HepG2 (cell line): Measurements from ENCODE around the gene ARHGEF16. TPM values are rescaled to one million over a fixed set of nuclear protein-coding genes. Genes with fewer than 3 reads are reported as not detected.

ENCODE experiments used
- ATF7-NPFF ChIP-seq: sonication (generic); formaldehyde crosslinking; IDR thresholded peaks from 2 replicates; pipeline ENCODE4 v1.8.1; 2023; ENCODE audit warnings: mild to moderate bottlenecking, low read depth, missing genetic modification reagents, moderate library complexity
- GTF2F1 ChIP-seq: fragments of 150-350 bp; IDR thresholded peaks from 2 replicates; pipeline ENCODE4 v1.6.1; 2014; ENCODE audit warnings: low read length
- GZF1 ChIP-seq: sonication (generic); formaldehyde crosslinking; IDR thresholded peaks from 2 replicates; pipeline ENCODE4 v1.5.1; 2020; ENCODE audit warnings: mild to moderate bottlenecking, missing genetic modification reagents
- PRPF4 ChIP-seq: fragments of 200-400 bp; formaldehyde crosslinking; IDR thresholded peaks from 2 replicates; pipeline ENCODE4 v1.6.1; 2016; ENCODE audit warnings: low read length, low read depth; ENCODE audit not compliant: poor library complexity, severe bottlenecking
- TARDBP ChIP-seq: sonication (generic); formaldehyde crosslinking; IDR thresholded peaks from 2 replicates; pipeline ENCODE4 v1.8.0; 2022; ENCODE audit warnings: mild to moderate bottlenecking, missing genetic modification reagents
- TFDP1 ChIP-seq: IDR thresholded peaks from 2 replicates; pipeline ENCODE4 v1.6.1; 2016; ENCODE audit warnings: missing compliant biosample characterization, missing genetic modification reagents, borderline replicate concordance
- TP53 ChIP-seq: sonication (generic); formaldehyde crosslinking; conservative IDR thresholded peaks from 2 replicates; pipeline ENCODE4 v1.4.0; 2020; ENCODE audit warnings: missing genetic modification reagents
- TSC22D2 ChIP-seq: sonication (generic); formaldehyde crosslinking; IDR thresholded peaks from 2 replicates; pipeline ENCODE4 v1.5.1; 2020; ENCODE audit warnings: missing genetic modification reagents, mild to moderate bottlenecking, borderline replicate concordance
- ZNF562 ChIP-seq: sonication (generic); formaldehyde crosslinking; IDR thresholded peaks from 2 replicates; pipeline ENCODE4 v1.8.0; 2022; ENCODE audit warnings: missing genetic modification reagents, borderline replicate concordance
- ZNF646 ChIP-seq: sonication (generic); formaldehyde crosslinking; IDR thresholded peaks from 2 replicates; pipeline ENCODE4 v1.9.0; 2021; ENCODE audit warnings: mild to moderate bottlenecking, missing genetic modification reagents
- polyA plus RNA-seq, 8 experiments: library from polyadenylated mRNA; depleted of rRNA in 3 of 8; stranded (reverse) in 7 of 8; unstranded in 1 of 8; fragments of >200 nt; fragmentation: Illumina TruSeq in 4 of 8; extraction: Trizol in 4 of 8; gene quantifications; 2 replicates each; pipeline versions ENCODE4 v1.2.1 to v1.2.3, GENCODE V29; 2011 to 2016; ENCODE audit warnings: low read depth in 4 of 8, missing spikeins in 1 of 8, mixed read lengths in 1 of 8; ENCODE audit not compliant: insufficient read depth in 1 of 8
- total RNA-seq, 5 experiments: library from RNA; depleted of rRNA; stranded (reverse); fragments of >200 nt; fragmentation: Illumina TruSeq; extraction: Trizol; gene quantifications; 2 replicates each; pipeline ENCODE4 v1.2.3, GENCODE V29; 2016; ENCODE audit warnings: low read depth in 1 of 5
- TF ChIP-seq, protein P1 (sequence below): sonication (generic); formaldehyde crosslinking; IDR thresholded peaks from 2 replicates; pipeline ENCODE4 v1.8.1; 2023; ENCODE audit warnings: missing genetic modification reagents, inconsistent platforms, borderline replicate concordance
- TF ChIP-seq, protein P2 (sequence below): sonication (generic); formaldehyde crosslinking; IDR thresholded peaks from 2 replicates; pipeline ENCODE4 v1.5.0; 2020; ENCODE audit warnings: missing genetic modification reagents, mild to moderate bottlenecking, borderline replicate concordance
- TF ChIP-seq, protein P3 (sequence below): sonication (generic); formaldehyde crosslinking; IDR thresholded peaks from 2 replicates; pipeline ENCODE4 v1.4.0; 2020; ENCODE audit warnings: mild to moderate bottlenecking, missing genetic modification reagents
- TF ChIP-seq, protein P4 (sequence below): sonication (generic); formaldehyde crosslinking; IDR thresholded peaks from 2 replicates; pipeline ENCODE4 v1.4.0; 2020; ENCODE audit warnings: missing genetic modification reagents

ARHGEF16 gene
- total and polyA plus RNA-seq, 2 of the 13 experiments (the other 11 are each of a cell fraction or from before 2014, with no cell fraction given) = 20.3 to 39.9 TPM

DNA sequence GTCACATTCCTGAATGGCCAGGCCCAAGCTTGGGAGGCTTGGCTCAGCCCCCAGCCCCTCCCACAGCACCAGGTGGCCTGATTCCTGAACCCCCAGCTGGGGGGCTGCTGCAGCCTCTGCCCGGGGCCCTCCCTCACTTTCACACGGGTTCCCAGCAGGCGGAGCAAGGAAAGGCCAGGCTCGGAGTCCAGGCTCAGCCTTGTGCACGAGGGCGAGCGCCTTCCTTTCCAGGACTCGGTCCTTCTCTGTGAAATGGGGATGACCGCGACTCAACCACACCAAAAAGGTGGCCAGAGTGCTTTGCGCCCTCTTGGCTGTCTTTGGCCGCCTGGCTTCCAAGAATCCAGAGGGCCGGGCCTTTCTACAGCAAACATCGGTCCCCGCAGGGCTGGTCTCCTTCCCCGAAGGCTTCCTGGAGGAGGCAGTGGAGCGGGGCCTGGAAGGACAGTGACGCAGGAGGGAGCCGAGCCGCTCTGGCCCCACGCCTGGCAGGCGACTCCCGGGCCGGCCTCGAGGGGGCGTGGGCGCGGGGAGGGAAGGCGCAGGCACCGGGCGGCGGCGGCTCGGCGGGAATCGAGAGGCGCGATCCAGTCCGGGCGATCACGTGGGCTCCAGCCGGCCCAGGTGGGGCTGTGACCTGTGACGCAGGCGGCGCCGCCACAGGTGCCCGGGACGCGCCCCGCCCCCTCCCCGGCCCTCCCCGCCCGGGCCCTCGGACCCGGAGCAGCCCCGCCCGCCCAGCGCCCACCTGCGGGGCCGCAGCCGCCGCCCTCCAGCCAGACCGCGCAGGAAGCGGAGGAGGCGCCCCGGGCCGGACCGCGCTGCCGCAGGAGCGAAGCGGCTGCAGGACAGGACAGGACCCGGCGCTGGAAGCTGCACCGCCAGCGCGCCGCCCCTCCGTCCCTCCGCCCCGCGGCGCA lies at the start of gene ARHGEF16 (continued):
- TF ChIP-seq TFDP1 (CRISPR knock-in tag) = peak; percentile 95
- TF ChIP-seq GTF2F1 = no peak
- peak; percentile 8; the same call in 1 of the 2 replicates for TF ChIP-seq TSC22D2 (CRISPR knock-in tag)
- TF ChIP-seq, protein P1, sequence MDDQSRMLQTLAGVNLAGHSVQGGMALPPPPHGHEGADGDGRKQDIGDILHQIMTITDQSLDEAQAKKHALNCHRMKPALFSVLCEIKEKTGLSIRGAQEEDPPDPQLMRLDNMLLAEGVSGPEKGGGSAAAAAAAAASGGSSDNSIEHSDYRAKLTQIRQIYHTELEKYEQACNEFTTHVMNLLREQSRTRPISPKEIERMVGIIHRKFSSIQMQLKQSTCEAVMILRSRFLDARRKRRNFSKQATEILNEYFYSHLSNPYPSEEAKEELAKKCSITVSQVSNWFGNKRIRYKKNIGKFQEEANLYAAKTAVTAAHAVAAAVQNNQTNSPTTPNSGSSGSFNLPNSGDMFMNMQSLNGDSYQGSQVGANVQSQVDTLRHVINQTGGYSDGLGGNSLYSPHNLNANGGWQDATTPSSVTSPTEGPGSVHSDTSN = no peak
- TF ChIP-seq ATF7-NPFF (CRISPR knock-in tag) = 0 out of 2 replicates have a peak, but pooled peaks have one; percentile 26
- no peak for TF ChIP-seq ZNF646 (CRISPR knock-in tag)
- TF ChIP-seq TARDBP (CRISPR knock-in tag) = no peak
- TF ChIP-seq TP53 (CRISPR knock-in tag) = no peak
- TF ChIP-seq, protein P2, sequence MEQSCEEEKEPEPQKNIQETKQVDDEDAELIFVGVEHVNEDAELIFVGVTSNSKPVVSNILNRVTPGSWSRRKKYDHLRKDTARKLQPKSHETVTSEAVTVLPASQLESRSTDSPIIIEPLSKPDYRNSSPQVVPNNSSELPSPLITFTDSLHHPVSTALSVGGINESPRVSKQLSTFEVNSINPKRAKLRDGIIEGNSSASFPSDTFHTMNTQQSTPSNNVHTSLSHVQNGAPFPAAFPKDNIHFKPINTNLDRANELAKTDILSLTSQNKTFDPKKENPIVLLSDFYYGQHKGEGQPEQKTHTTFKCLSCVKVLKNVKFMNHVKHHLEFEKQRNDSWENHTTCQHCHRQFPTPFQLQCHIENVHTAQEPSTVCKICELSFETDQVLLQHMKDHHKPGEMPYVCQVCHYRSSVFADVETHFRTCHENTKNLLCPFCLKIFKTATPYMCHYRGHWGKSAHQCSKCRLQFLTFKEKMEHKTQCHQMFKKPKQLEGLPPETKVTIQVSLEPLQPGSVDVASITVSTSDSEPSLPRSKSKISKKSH (CRISPR knock-in tag) = no peak
- TF ChIP-seq, protein P3, sequence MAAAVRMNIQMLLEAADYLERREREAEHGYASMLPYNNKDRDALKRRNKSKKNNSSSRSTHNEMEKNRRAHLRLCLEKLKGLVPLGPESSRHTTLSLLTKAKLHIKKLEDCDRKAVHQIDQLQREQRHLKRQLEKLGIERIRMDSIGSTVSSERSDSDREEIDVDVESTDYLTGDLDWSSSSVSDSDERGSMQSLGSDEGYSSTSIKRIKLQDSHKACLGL (CRISPR knock-in tag) = peak; percentile 63; the same call in 1 of the 2 replicates
- no peak for TF ChIP-seq PRPF4
- no peak for TF ChIP-seq GZF1 (CRISPR knock-in tag)
- no peak for TF ChIP-seq ZNF562 (CRISPR knock-in tag)
- TF ChIP-seq, protein P4, sequence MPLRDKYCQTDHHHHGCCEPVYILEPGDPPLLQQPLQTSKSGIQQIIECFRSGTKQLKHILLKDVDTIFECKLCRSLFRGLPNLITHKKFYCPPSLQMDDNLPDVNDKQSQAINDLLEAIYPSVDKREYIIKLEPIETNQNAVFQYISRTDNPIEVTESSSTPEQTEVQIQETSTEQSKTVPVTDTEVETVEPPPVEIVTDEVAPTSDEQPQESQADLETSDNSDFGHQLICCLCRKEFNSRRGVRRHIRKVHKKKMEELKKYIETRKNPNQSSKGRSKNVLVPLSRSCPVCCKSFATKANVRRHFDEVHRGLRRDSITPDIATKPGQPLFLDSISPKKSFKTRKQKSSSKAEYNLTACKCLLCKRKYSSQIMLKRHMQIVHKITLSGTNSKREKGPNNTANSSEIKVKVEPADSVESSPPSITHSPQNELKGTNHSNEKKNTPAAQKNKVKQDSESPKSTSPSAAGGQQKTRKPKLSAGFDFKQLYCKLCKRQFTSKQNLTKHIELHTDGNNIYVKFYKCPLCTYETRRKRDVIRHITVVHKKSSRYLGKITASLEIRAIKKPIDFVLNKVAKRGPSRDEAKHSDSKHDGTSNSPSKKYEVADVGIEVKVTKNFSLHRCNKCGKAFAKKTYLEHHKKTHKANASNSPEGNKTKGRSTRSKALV (CRISPR knock-in tag) = peak; percentile 34; the same call in 1 of the 2 replicates
